Measurements from ENCODE around the gene DDX56.
"Not testable (repeated sequence)": the region's sequence is repeated elsewhere in the genome, so short reads cannot be mapped to it uniquely, and the experiment has no call there.

Gene DDX56

GRCh38 chr7:44563171-44563679 is 10.5 kb downstream of the DDX56 start:
- no peak overlapping the region for H3K9ac ChIP-seq (ENCODE audit: low read depth, low read length, poor library complexity, severe bottlenecking)
- no peak overlapping the region for H3K4me3 ChIP-seq (ENCODE audit: low read length, poor library complexity, severe bottlenecking)
- no peaks in the 10 kb centered on the region for H3K9me2 ChIP-seq (replicated peaks; ENCODE audit: low read depth, low read length)
- TF ChIP-seq, protein P1, sequence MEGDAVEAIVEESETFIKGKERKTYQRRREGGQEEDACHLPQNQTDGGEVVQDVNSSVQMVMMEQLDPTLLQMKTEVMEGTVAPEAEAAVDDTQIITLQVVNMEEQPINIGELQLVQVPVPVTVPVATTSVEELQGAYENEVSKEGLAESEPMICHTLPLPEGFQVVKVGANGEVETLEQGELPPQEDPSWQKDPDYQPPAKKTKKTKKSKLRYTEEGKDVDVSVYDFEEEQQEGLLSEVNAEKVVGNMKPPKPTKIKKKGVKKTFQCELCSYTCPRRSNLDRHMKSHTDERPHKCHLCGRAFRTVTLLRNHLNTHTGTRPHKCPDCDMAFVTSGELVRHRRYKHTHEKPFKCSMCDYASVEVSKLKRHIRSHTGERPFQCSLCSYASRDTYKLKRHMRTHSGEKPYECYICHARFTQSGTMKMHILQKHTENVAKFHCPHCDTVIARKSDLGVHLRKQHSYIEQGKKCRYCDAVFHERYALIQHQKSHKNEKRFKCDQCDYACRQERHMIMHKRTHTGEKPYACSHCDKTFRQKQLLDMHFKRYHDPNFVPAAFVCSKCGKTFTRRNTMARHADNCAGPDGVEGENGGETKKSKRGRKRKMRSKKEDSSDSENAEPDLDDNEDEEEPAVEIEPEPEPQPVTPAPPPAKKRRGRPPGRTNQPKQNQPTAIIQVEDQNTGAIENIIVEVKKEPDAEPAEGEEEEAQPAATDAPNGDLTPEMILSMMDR (conservative IDR thresholded peaks at IDR 0.05; ENCODE audit: low read length): no peak
- TF ChIP-seq EZH2phosphoT487 (IDR thresholded peaks at IDR 0.05; ENCODE audit: borderline replicate concordance): no peak
- no peaks in the 10 kb centered on the region for H3K9me3 ChIP-seq (ENCODE audit: insufficient read depth, low read depth, low read length)
- no peaks in the 10 kb centered on the region for H3K79me2 ChIP-seq (ENCODE audit: insufficient read depth, low read length)
- H3F3A ChIP-seq (ENCODE audit: low read depth): no peaks in the 10 kb centered on the region
- peaks cover 24% of the 10 kb centered on the region; the same call in 1 of the 2 replicates for H3K36me3 ChIP-seq (ENCODE audit: insufficient read depth, low read length)
- H3K27me3 ChIP-seq (ENCODE audit: insufficient read depth, low read length, poor library complexity, severe bottlenecking): no peaks in the 10 kb centered on the region
- no peaks in the 10 kb centered on the region for H3K4me1 ChIP-seq (ENCODE audit: insufficient read depth, low read length, poor library complexity, severe bottlenecking)
- peaks cover 5% of the 10 kb centered on the region for H4K20me1 ChIP-seq (ENCODE audit: insufficient read depth, low read length, poor library complexity, severe bottlenecking)
- H2AFZ ChIP-seq (ENCODE audit: low read length): no peak overlapping the region
- no peak overlapping the region for H3K4me2 ChIP-seq (ENCODE audit: low read depth, low read length, poor library complexity, severe bottlenecking)

- H2AFZ ChIP-seq (ENCODE audit: low read length); H3K27me3 ChIP-seq (ENCODE audit: insufficient read depth, low read length, poor library complexity, severe bottlenecking); H3K4me2 ChIP-seq (ENCODE audit: low read depth, low read length, poor library complexity, severe bottlenecking); H4K20me1 ChIP-seq (ENCODE audit: insufficient read depth, low read length, poor library complexity, severe bottlenecking); H3K9me2 ChIP-seq (replicated peaks; ENCODE audit: low read depth, low read length); H3K4me1 ChIP-seq (ENCODE audit: insufficient read depth, low read length, poor library complexity, severe bottlenecking); H3K9ac ChIP-seq (ENCODE audit: low read depth, low read length, poor library complexity, severe bottlenecking); H3K9me3 ChIP-seq (ENCODE audit: insufficient read depth, low read depth, low read length); H3F3A ChIP-seq (ENCODE audit: low read depth); H3K4me3 ChIP-seq (ENCODE audit: low read length, poor library complexity, severe bottlenecking); H3K79me2 ChIP-seq (ENCODE audit: insufficient read depth, low read length): not testable (repeated sequence)
- peaks cover 17% of the 10 kb centered on the region; the same call in 1 of the 2 replicates for H3K36me3 ChIP-seq (ENCODE audit: insufficient read depth, low read length)
These were observed 11.1 kb downstream of the DDX56 start for GRCh38 chr7:44562622-44562962.

DNA sequence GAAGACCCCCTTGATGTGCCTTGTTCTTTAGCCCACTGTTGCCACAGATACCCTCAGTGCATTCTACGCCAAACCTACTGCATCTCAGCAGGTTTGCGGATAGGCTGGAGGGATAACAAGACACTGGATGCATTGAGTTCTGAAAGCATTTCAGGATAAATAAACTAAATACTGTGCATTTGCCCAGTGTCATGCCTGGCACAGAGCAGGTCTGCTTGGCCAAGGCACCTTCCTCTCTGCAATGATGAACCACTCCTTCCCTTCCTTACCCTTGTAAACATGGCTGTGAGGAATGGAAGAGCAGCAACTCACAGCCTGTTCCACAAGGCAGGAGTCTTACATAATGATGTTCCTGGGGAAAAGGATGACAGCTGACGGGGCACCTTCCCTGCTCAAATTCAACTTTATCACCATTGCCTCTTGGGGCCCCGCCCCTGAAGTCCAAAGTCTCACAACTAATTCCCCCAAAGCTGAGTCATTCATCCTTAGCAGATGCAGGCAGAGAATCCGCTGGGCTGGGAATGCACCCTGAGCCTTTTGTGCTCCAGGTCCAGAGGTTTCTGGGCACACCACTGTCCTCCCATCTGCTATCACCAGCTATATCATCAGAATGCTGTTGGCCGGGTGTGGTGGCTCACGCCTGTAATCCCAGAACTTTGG is 11.6 kb downstream of the DDX56 start:
- Histone ChIP-seq H3K9ac (ENCODE audit: low read depth, low read length, poor library complexity, severe bottlenecking) (no peak overlapping the region), H3K9me3 (ENCODE audit: insufficient read depth, low read depth, low read length) (no peaks in the 10 kb centered on the region), H3F3A (ENCODE audit: low read depth) (no peaks in the 10 kb centered on the region), H3K79me2 (ENCODE audit: insufficient read depth, low read length) (no peaks in the 10 kb centered on the region), H3K9me2 (replicated peaks; ENCODE audit: low read depth, low read length) (no peaks in the 10 kb centered on the region), H3K36me3 (ENCODE audit: insufficient read depth, low read length) (peaks cover 12% of the 10 kb centered on the region; the same call in 1 of the 2 replicates), H3K27me3 (ENCODE audit: insufficient read depth, low read length, poor library complexity, severe bottlenecking) (no peaks in the 10 kb centered on the region), H4K20me1 (ENCODE audit: insufficient read depth, low read length, poor library complexity, severe bottlenecking) (no peaks in the 10 kb centered on the region), H3K4me1 (ENCODE audit: insufficient read depth, low read length, poor library complexity, severe bottlenecking) (no peaks in the 10 kb centered on the region), H3K4me2 (ENCODE audit: low read depth, low read length, poor library complexity, severe bottlenecking) (no peak overlapping the region), H2AFZ (ENCODE audit: low read length) (no peak overlapping the region), H3K4me3 (ENCODE audit: low read length, poor library complexity, severe bottlenecking) (no peak overlapping the region)
- TF ChIP-seq, protein P1 (conservative IDR thresholded peaks at IDR 0.05; ENCODE audit: low read length): no peak
- no peak for TF ChIP-seq EZH2phosphoT487 (IDR thresholded peaks at IDR 0.05; ENCODE audit: borderline replicate concordance)

- H3K9me3 ChIP-seq (ENCODE audit: insufficient read depth, low read depth, low read length): no peaks in the 10 kb centered on the region
- no peak overlapping the region for H3K9ac ChIP-seq (ENCODE audit: low read depth, low read length, poor library complexity, severe bottlenecking)
- no peak overlapping the region for H3K4me3 ChIP-seq (ENCODE audit: low read length, poor library complexity, severe bottlenecking)
- H3K27me3 ChIP-seq (ENCODE audit: insufficient read depth, low read length, poor library complexity, severe bottlenecking): no peaks in the 10 kb centered on the region
- no peaks in the 10 kb centered on the region for H3K4me1 ChIP-seq (ENCODE audit: insufficient read depth, low read length, poor library complexity, severe bottlenecking)
- H3F3A ChIP-seq (ENCODE audit: low read depth): no peaks in the 10 kb centered on the region
- H2AFZ ChIP-seq (ENCODE audit: low read length): no peak overlapping the region
- H3K36me3 ChIP-seq (ENCODE audit: insufficient read depth, low read length): peaks cover 11% of the 10 kb centered on the region; the same call in 1 of the 2 replicates
- H3K4me2 ChIP-seq (ENCODE audit: low read depth, low read length, poor library complexity, severe bottlenecking): no peak overlapping the region
- no peaks in the 10 kb centered on the region for H3K79me2 ChIP-seq (ENCODE audit: insufficient read depth, low read length)
- TF ChIP-seq, protein P1 (conservative IDR thresholded peaks at IDR 0.05; ENCODE audit: low read length): no peak
- no peak for TF ChIP-seq EZH2phosphoT487 (IDR thresholded peaks at IDR 0.05; ENCODE audit: borderline replicate concordance)
- H3K9me2 ChIP-seq (replicated peaks; ENCODE audit: low read depth, low read length): no peaks in the 10 kb centered on the region
- no peaks in the 10 kb centered on the region for H4K20me1 ChIP-seq (ENCODE audit: insufficient read depth, low read length, poor library complexity, severe bottlenecking)
These were observed 12.2 kb downstream of the DDX56 start for GRCh38 chr7:44561481-44561880.
